Sigmoid colon (tissue), 7 donors: ENCODE data around the gene ASAP2. TPM values are rescaled to one million over a fixed set of nuclear protein-coding genes. Genes with fewer than 3 reads are reported as not detected.
"Not testable (repeated sequence)": the region's sequence is repeated elsewhere in the genome, so short reads cannot be mapped to it uniquely, and the experiment has no call there.

Experiments
- DNase-seq: peaks from one replicate; pipeline ENCODE4 v3.0.0-alpha.2; 2019
- H3K27ac ChIP-seq, 4 donors: fragments of 200-600 bp; sonication (generic); one replicate each; pipeline ENCODE4 v1.5.1; 2016 to 2019; ENCODE audit warnings: mild to moderate bottlenecking in 1 of 4
- H3K27me3 ChIP-seq, 3 donors: fragments of 200-600 bp; sonication (generic); one replicate each; pipeline ENCODE4 v1.5.1; 2019; ENCODE audit warnings: mild to moderate bottlenecking in 1 of 3
- H3K36me3 ChIP-seq, 4 donors: fragments of 200-600 bp; sonication (generic); one replicate each; pipeline ENCODE4 v1.5.1; 2016 to 2019
- H3K4me1 ChIP-seq, 4 donors: fragments of 200-600 bp; sonication (generic); one replicate each; pipeline ENCODE4 v1.5.1; 2017 to 2019
- H3K4me3 ChIP-seq, 4 donors: fragments of 200-600 bp; sonication (generic); one replicate each; pipeline ENCODE4 v1.5.1; 2017 to 2019; ENCODE audit warnings: mild to moderate bottlenecking in 2 of 4, moderate library complexity in 1 of 4
- H3K9me3 ChIP-seq, 4 donors: fragments of 200-600 bp in 3 of 4; sonication (generic) in 3 of 4; one replicate each; pipeline versions ENCODE4 v1.5.1 to v1.6.1; 2013 to 2019
- EP300 ChIP-seq, 4 donors: sonication (generic); formaldehyde crosslinking; IDR thresholded peaks; one replicate each; pipeline ENCODE4 v1.6.1; 2017; ENCODE audit warnings: antibody characterized with exemption in 4 of 4
- POLR2A ChIP-seq, 2 donors: fragments of 450-650 bp; IDR thresholded peaks; one replicate each; pipeline ENCODE4 v1.6.1; 2016; ENCODE audit warnings: antibody characterized with exemption in 2 of 2, mild to moderate bottlenecking in 2 of 2, moderate library complexity in 2 of 2
- POLR2AphosphoS5 ChIP-seq, 4 donors: sonication (generic); formaldehyde crosslinking; IDR thresholded peaks; one replicate each; pipeline ENCODE4 v1.6.1; 2017; ENCODE audit warnings: antibody characterized with exemption in 4 of 4
- WGBS, 2 donors: extraction: QIAGEN DNeasy Blood & Tissue Kit; methylation state at CpG; one replicate each; pipeline ENCODE4 v1.1.7; 2013; 5-methylcytosine and 5-hydroxymethylcytosine counted together
- intact Hi-C: fragments of 100-400 bp; cut with DNase I; formaldehyde crosslinking; loops from one replicate; pipeline ENCODE4 v1.15.1; 2023
- polyA plus RNA-seq, 3 donors: library from polyadenylated mRNA; stranded (reverse); fragments of 200-250 nt; gene quantifications; one replicate each; pipeline ENCODE4 v1.2.3, GENCODE V29; 2013
- total RNA-seq, 4 donors: library from RNA; depleted of rRNA; stranded (reverse); fragments of >200 nt; gene quantifications; one replicate each; pipeline ENCODE4 v1.1.0, GENCODE V29; 2016
- TF ChIP-seq, protein P1 (sequence below), 4 experiments: fragments of 450-650 bp in 3 of 4; fragments of 200-600 bp in 1 of 4; IDR thresholded peaks; one replicate each; pipeline ENCODE4 v1.5.1; 2016 to 2019; ENCODE audit warnings: antibody characterized with exemption in 4 of 4, mild to moderate bottlenecking in 3 of 4, moderate library complexity in 2 of 4
- donor health status: healthy with polysubstance abuse.
- donor health status: Bipolar disorder and iron deficiency.
- donor health status: healthy.

ASAP2 gene
- total and polyA plus RNA-seq, 7 donors: 15.1 to 56.5 (median 25.8) TPM

GRCh38 chr2:9391961-9392720, 185.5 kb downstream of the ASAP2 start:
- 90 to 92% methylated on average over 13 of the region's 13 CpGs for WGBS, 2 donors
- Histone ChIP-seq H3K4me3 (no peak overlapping the region), H3K4me1 (peaks cover 0 to 7% (median 2%) of the 10 kb centered on the region in 4 donors), H3K27ac (peak overlapping the region; percentile 42 to 69 (median 55)), H3K27me3 (no peaks in the 10 kb centered on the region), H3K9me3 (no peaks in the 10 kb centered on the region), H3K36me3 (peaks cover 0 to 82% (median 3%) of the 10 kb centered on the region in 4 donors)
- no peak for DNase-seq
- TF ChIP-seq, protein P1, sequence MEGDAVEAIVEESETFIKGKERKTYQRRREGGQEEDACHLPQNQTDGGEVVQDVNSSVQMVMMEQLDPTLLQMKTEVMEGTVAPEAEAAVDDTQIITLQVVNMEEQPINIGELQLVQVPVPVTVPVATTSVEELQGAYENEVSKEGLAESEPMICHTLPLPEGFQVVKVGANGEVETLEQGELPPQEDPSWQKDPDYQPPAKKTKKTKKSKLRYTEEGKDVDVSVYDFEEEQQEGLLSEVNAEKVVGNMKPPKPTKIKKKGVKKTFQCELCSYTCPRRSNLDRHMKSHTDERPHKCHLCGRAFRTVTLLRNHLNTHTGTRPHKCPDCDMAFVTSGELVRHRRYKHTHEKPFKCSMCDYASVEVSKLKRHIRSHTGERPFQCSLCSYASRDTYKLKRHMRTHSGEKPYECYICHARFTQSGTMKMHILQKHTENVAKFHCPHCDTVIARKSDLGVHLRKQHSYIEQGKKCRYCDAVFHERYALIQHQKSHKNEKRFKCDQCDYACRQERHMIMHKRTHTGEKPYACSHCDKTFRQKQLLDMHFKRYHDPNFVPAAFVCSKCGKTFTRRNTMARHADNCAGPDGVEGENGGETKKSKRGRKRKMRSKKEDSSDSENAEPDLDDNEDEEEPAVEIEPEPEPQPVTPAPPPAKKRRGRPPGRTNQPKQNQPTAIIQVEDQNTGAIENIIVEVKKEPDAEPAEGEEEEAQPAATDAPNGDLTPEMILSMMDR (IDR thresholded peaks at IDR 0.05): no peak
- TF ChIP-seq POLR2A (IDR thresholded peaks at IDR 0.05) (no peak), POLR2AphosphoS5 (IDR thresholded peaks at IDR 0.05) (no peak), EP300 (IDR thresholded peaks at IDR 0.05) (no peak)
- intact Hi-C loops: no loop called here

DNA sequence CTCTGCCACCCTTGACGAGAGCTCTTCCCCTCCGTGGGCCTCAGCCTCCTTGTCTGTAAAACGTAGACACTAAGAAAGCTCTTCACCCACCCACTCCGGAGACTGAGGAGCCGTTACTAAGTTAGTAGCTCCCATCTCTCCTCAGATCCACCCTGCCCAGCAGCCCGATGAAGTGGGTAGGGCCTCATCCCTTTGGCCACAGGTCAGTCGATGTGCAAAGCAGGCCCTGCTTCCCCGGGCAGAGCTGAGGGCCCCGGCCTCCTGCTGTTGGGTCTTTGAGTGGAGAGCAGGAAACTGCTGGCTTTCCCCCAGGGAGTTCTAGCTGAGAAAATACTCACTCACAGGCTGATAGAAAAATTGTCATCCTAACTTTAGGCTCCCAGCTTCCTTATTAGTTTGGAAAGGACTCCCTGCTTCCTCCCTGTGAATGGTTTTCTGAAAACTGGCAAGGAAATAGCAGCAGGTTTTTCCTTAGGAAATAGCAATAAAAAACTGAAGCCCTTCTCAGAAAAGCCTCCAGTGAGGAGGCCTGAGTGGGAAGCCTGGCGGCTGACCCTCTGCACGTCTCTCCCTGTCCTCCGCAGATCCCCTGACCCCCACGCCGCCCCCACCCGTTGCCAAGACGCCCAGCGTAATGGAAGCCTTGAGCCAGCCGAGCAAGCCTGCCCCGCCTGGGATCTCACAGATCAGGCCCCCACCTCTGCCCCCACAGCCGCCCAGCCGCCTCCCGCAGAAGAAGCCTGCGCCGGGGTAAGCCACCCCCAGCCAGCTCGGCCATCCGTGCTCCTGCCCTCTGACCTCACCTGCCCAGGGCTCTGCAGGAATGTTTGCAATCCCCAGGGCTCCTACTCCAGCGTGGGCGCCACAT, 186.5 kb downstream of the ASAP2 start:
- intact Hi-C loops: no loop called here
- Histone ChIP-seq H3K9me3 (no peaks in the 10 kb centered on the region), H3K27me3 (no peaks in the 10 kb centered on the region), H3K27ac (peak overlapping the region; percentile 42 to 69 (median 55)), H3K36me3 (peaks cover 0 to 81% (median 3%) of the 10 kb centered on the region in 4 donors), H3K4me1 (peaks cover 0 to 1% (median 0%) of the 10 kb centered on the region in 4 donors), H3K4me3 (no peak overlapping the region)
- WGBS, 2 donors: 77 to 90% methylated on average over 28 of the region's 28 CpGs
- peak; percentile 38 for DNase-seq
- TF ChIP-seq EP300 (IDR thresholded peaks at IDR 0.05) (no peak), POLR2A (IDR thresholded peaks at IDR 0.05) (no peak), POLR2AphosphoS5 (IDR thresholded peaks at IDR 0.05) (peak in 1 of 4 donors; percentile 8)
- TF ChIP-seq, protein P1 (IDR thresholded peaks at IDR 0.05): no peak

DNA sequence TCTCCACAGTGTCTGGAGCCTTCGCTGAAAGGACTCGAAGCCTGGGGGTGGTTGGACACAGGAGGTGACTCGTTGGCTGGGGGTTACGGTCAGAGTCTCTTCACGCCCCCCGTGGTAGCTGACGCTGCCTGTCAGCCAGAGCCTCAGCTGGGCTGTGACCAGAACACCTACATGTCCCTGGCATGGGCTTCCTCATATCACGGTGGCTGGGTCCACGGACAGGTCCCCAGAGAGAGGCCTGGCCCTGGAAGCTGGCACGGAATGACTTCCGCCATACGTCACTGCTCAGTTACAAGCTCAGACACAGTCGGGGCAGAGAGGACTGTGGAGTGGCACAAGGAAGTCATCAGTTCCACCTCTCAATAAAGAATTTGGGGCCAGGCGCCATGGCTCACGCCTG, 188.2 kb downstream of the ASAP2 start:
- WGBS, 2 donors: 94 to 96% methylated on average over 15 of the region's 15 CpGs
- intact Hi-C loops: no loop called here
- Histone ChIP-seq H3K9me3 (no peaks in the 10 kb centered on the region), H3K36me3 (peaks cover 0 to 64% (median 3%) of the 10 kb centered on the region in 4 donors), H3K27ac (no peak overlapping the region), H3K4me3 (no peak overlapping the region), H3K27me3 (no peaks in the 10 kb centered on the region), H3K4me1 (peaks cover 0 to 12% (median 5%) of the 10 kb centered on the region in 4 donors)
- TF ChIP-seq EP300 (IDR thresholded peaks at IDR 0.05) (no peak), POLR2AphosphoS5 (IDR thresholded peaks at IDR 0.05) (no peak), POLR2A (IDR thresholded peaks at IDR 0.05) (no peak)
- TF ChIP-seq, protein P1 (IDR thresholded peaks at IDR 0.05): no peak
- DNase-seq: peak; percentile 57

DNA sequence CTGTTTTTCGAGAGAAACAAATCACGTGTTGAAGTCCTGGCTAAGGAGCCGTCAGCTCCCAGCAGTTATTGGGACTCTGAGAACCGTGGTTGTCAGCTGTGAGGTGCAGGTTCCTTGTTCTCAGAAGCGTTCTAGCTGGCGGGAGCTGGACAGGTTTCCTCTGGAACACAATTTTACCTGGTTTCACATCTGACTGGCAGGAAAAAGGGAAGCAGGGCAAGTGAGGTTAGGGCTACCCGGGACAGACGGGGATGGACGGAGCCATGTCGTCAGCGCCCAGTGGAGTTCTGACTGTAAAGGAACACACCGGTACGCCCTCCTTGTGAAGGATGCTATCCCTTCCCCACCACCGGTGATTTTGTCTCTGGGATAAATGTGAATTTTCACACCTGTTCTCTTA, 190.6 kb downstream of the ASAP2 start:
- WGBS, 2 donors: 95 to 96% methylated on average over 14 of the region's 14 CpGs
- intact Hi-C loops: no loop called here
- no peaks in the 10 kb centered on the region for H3K9me3 ChIP-seq
- H3K27ac ChIP-seq: peak overlapping the region in 1 of 4 donors; percentile 4
- no peaks in the 10 kb centered on the region for H3K27me3 ChIP-seq
- H3K4me1 ChIP-seq: peaks cover 0 to 13% (median 5%) of the 10 kb centered on the region in 4 donors
- no peak for TF ChIP-seq EP300 (IDR thresholded peaks at IDR 0.05)
- TF ChIP-seq POLR2A (IDR thresholded peaks at IDR 0.05): no peak
- H3K36me3 ChIP-seq: peaks cover 0 to 59% (median 9%) of the 10 kb centered on the region in 4 donors
- no peak overlapping the region for H3K4me3 ChIP-seq
- DNase-seq: peak; percentile 41

GRCh38 chr2:9398251-9398650, 191.6 kb downstream of the ASAP2 start:
- intact Hi-C loops, H3K4me3 ChIP-seq, H3K9me3 ChIP-seq, H3K27me3 ChIP-seq: not testable (repeated sequence)
- WGBS, 2 donors: 96% methylated on average over 11 of the region's 11 CpGs
- peak overlapping the region; percentile 50 to 73 (median 68) for H3K27ac ChIP-seq
- DNase-seq: peak; percentile 63
- peaks cover 0 to 61% (median 9%) of the 10 kb centered on the region in 4 donors for H3K36me3 ChIP-seq
- H3K4me1 ChIP-seq: peaks cover 0 to 17% (median 7%) of the 10 kb centered on the region in 4 donors
